Measurements from ENCODE around the gene SPOCK1. TPM values are rescaled to one million over a fixed set of nuclear protein-coding genes. Genes with fewer than 3 reads are reported as not detected.

SPOCK1 gene
- total RNA-seq, 1 experiment from 2014 or later: 4.0 TPM

- intact Hi-C loops (cut with micrococcal nuclease; ENCODE audit: unreplicated experiment): no loop called here
- TF ChIP-seq, protein P1, sequence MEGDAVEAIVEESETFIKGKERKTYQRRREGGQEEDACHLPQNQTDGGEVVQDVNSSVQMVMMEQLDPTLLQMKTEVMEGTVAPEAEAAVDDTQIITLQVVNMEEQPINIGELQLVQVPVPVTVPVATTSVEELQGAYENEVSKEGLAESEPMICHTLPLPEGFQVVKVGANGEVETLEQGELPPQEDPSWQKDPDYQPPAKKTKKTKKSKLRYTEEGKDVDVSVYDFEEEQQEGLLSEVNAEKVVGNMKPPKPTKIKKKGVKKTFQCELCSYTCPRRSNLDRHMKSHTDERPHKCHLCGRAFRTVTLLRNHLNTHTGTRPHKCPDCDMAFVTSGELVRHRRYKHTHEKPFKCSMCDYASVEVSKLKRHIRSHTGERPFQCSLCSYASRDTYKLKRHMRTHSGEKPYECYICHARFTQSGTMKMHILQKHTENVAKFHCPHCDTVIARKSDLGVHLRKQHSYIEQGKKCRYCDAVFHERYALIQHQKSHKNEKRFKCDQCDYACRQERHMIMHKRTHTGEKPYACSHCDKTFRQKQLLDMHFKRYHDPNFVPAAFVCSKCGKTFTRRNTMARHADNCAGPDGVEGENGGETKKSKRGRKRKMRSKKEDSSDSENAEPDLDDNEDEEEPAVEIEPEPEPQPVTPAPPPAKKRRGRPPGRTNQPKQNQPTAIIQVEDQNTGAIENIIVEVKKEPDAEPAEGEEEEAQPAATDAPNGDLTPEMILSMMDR (conservative IDR thresholded peaks at IDR 0.05; ENCODE audit: low read depth, low read length): no peak
- TF ChIP-seq EZH2 (IDR thresholded peaks at IDR 0.05; ENCODE audit: borderline replicate concordance, low read depth, low read length, poor library complexity, severe bottlenecking): no peak
- ChIA-PET CTCF (no interaction called here), POLR2A (ENCODE audit: low non-redundant PET) (no interaction called here)
- DNase-seq (ENCODE audit: low spot score): no peak
- BruUV-seq (replicated peaks): no TSS peak
- H3K4me3 ChIP-seq (ENCODE audit: low read depth, low read length, poor library complexity, severe bottlenecking): no peak overlapping the region
- H3K4me1 ChIP-seq (ENCODE audit: insufficient read depth, low read length, poor library complexity, severe bottlenecking): no peaks in the 10 kb centered on the region
- no peaks in the 10 kb centered on the region for H3K9me3 ChIP-seq (ENCODE audit: low read depth, low read length, poor library complexity, severe bottlenecking)
- no peak overlapping the region for H3K27ac ChIP-seq (ENCODE audit: low read depth, low read length, poor library complexity, severe bottlenecking)
- no peaks in the 10 kb centered on the region for H3K27me3 ChIP-seq (replicated peaks; ENCODE audit: insufficient read depth, low read depth, low read length, poor library complexity)
- H3K36me3 ChIP-seq (ENCODE audit: insufficient read depth, low read length, poor library complexity, severe bottlenecking): no peaks in the 10 kb centered on the region
Measured at GRCh38 chr5:137303509-137303908, 195.6 kb downstream of the SPOCK1 start.

GRCh38 chr5:137300411-137301240 lies 198.5 kb downstream of the SPOCK1 start:
- no TSS peak for BruUV-seq (replicated peaks)
- intact Hi-C loops (cut with micrococcal nuclease; ENCODE audit: unreplicated experiment): no loop called here

GRCh38 chr5:137296213-137296781 lies 202.8 kb downstream of the SPOCK1 start:
- Histone ChIP-seq H3K36me3 (ENCODE audit: insufficient read depth, low read length, poor library complexity, severe bottlenecking) (no peaks in the 10 kb centered on the region), H3K27me3 (replicated peaks; ENCODE audit: insufficient read depth, low read depth, low read length, poor library complexity) (peaks cover 3% of the 10 kb centered on the region), H3K9me3 (ENCODE audit: low read depth, low read length, poor library complexity, severe bottlenecking) (no peaks in the 10 kb centered on the region), H3K4me3 (ENCODE audit: low read depth, low read length, poor library complexity, severe bottlenecking) (no peak overlapping the region), H3K4me1 (ENCODE audit: insufficient read depth, low read length, poor library complexity, severe bottlenecking) (no peaks in the 10 kb centered on the region), H3K27ac (ENCODE audit: low read depth, low read length, poor library complexity, severe bottlenecking) (no peak overlapping the region)
- no peak for DNase-seq (ENCODE audit: low spot score)
- TF ChIP-seq, protein P1 (conservative IDR thresholded peaks at IDR 0.05; ENCODE audit: low read depth, low read length): no peak
- no peak for TF ChIP-seq EZH2 (IDR thresholded peaks at IDR 0.05; ENCODE audit: borderline replicate concordance, low read depth, low read length, poor library complexity, severe bottlenecking)
- CTCF ChIA-PET: no interaction called here
- intact Hi-C loops (cut with micrococcal nuclease; ENCODE audit: unreplicated experiment): no loop called here
- POLR2A ChIA-PET (ENCODE audit: low non-redundant PET): no interaction called here
- BruUV-seq (replicated peaks): no TSS peak

More at GRCh38 chr5:137300411-137301240, 198.5 kb downstream of the SPOCK1 start:
- H3K4me3 ChIP-seq (ENCODE audit: low read depth, low read length, poor library complexity, severe bottlenecking): no peak overlapping the region
- no peaks in the 10 kb centered on the region for H3K36me3 ChIP-seq (ENCODE audit: insufficient read depth, low read length, poor library complexity, severe bottlenecking)
- no peak for DNase-seq (ENCODE audit: low spot score)
- CTCF ChIA-PET: no interaction called here
- no peak for TF ChIP-seq EZH2 (IDR thresholded peaks at IDR 0.05; ENCODE audit: borderline replicate concordance, low read depth, low read length, poor library complexity, severe bottlenecking)
- TF ChIP-seq, protein P1 (conservative IDR thresholded peaks at IDR 0.05; ENCODE audit: low read depth, low read length): no peak
- no peaks in the 10 kb centered on the region for H3K9me3 ChIP-seq (ENCODE audit: low read depth, low read length, poor library complexity, severe bottlenecking)
- H3K27ac ChIP-seq (ENCODE audit: low read depth, low read length, poor library complexity, severe bottlenecking): no peak overlapping the region
- H3K4me1 ChIP-seq (ENCODE audit: insufficient read depth, low read length, poor library complexity, severe bottlenecking): no peaks in the 10 kb centered on the region
- H3K27me3 ChIP-seq (replicated peaks; ENCODE audit: insufficient read depth, low read depth, low read length, poor library complexity): peaks cover 3% of the 10 kb centered on the region
- POLR2A ChIA-PET (ENCODE audit: low non-redundant PET): no interaction called here

Measured in A673 (cell line).